ENCODE results near the gene IL1RAPL1. TPM values are rescaled to one million over a fixed set of nuclear protein-coding genes. Genes with fewer than 3 reads are reported as not detected.

IL1RAPL1 gene
- total RNA-seq, 1 donor from 2014 or later = 2.7 TPM

GRCh38 chrX:29560065-29560464, 972.8 kb downstream of the IL1RAPL1 start:
- Mint-ChIP-seq H3K9me3 (peaks cover 27% of the 10 kb centered on the region), H3K27me3 (ENCODE audit: low read depth) (no peaks in the 10 kb centered on the region), H3K36me3 (ENCODE audit: low read depth) (peaks cover 20% of the 10 kb centered on the region), H3K4me1 (peaks cover 11% of the 10 kb centered on the region), H3K27ac (ENCODE audit: unreplicated experiment) (no peak overlapping the region), H3K4me3 (no peak overlapping the region)
- TF ChIP-seq CTCF (conservative IDR thresholded peaks at IDR 0.05) = no peak
- no peak for DNase-seq (ENCODE audit: low read depth, low spot score)

- Mint-ChIP-seq H3K4me1 (peaks cover 11% of the 10 kb centered on the region), H3K27ac (ENCODE audit: unreplicated experiment) (no peak overlapping the region), H3K27me3 (ENCODE audit: low read depth) (no peaks in the 10 kb centered on the region), H3K36me3 (ENCODE audit: low read depth) (peaks cover 20% of the 10 kb centered on the region), H3K4me3 (no peak overlapping the region), H3K9me3 (peaks cover 27% of the 10 kb centered on the region)
- no peak for DNase-seq (ENCODE audit: low read depth, low spot score)
- no peak for TF ChIP-seq CTCF (conservative IDR thresholded peaks at IDR 0.05)
Measured at GRCh38 chrX:29561417-29561816, 974.2 kb downstream of the IL1RAPL1 start.

GRCh38 chrX:29580560-29580959, 993.3 kb downstream of the IL1RAPL1 start:
- Mint-ChIP-seq H3K27me3 (ENCODE audit: low read depth) (no peaks in the 10 kb centered on the region), H3K27ac (ENCODE audit: unreplicated experiment) (no peak overlapping the region), H3K4me1 (no peaks in the 10 kb centered on the region), H3K9me3 (peaks cover 9% of the 10 kb centered on the region), H3K36me3 (ENCODE audit: low read depth) (no peaks in the 10 kb centered on the region), H3K4me3 (no peak overlapping the region)
- no peak for DNase-seq (ENCODE audit: low read depth, low spot score)
- TF ChIP-seq CTCF (conservative IDR thresholded peaks at IDR 0.05) = no peak

- peaks cover 9% of the 10 kb centered on the region for H3K9me3 Mint-ChIP-seq
- no peaks in the 10 kb centered on the region for H3K4me1 Mint-ChIP-seq
- no peak overlapping the region for H3K4me3 Mint-ChIP-seq
- H3K27me3 Mint-ChIP-seq (ENCODE audit: low read depth) = no peaks in the 10 kb centered on the region
- H3K36me3 Mint-ChIP-seq (ENCODE audit: low read depth) = no peaks in the 10 kb centered on the region
- DNase-seq (ENCODE audit: low read depth, low spot score) = no peak
- no peak for TF ChIP-seq CTCF (conservative IDR thresholded peaks at IDR 0.05)
- H3K27ac Mint-ChIP-seq (ENCODE audit: unreplicated experiment) = no peak overlapping the region
Measured at GRCh38 chrX:29581223-29581622, 994.0 kb downstream of the IL1RAPL1 start.

GRCh38 chrX:29587107-29587506, 999.9 kb downstream of the IL1RAPL1 start:
- no peak for TF ChIP-seq CTCF (conservative IDR thresholded peaks at IDR 0.05)
- no peaks in the 10 kb centered on the region for H3K4me1 Mint-ChIP-seq
- no peak overlapping the region for H3K4me3 Mint-ChIP-seq
- no peak for DNase-seq (ENCODE audit: low read depth, low spot score)
- H3K36me3 Mint-ChIP-seq (ENCODE audit: low read depth) = no peaks in the 10 kb centered on the region
- no peaks in the 10 kb centered on the region for H3K27me3 Mint-ChIP-seq (ENCODE audit: low read depth)
- H3K9me3 Mint-ChIP-seq = peaks cover 6% of the 10 kb centered on the region
- no peak overlapping the region for H3K27ac Mint-ChIP-seq (ENCODE audit: unreplicated experiment)

GRCh38 chrX:29590921-29591320, 1003.7 kb downstream of the IL1RAPL1 start:
- Mint-ChIP-seq H3K9me3 (peaks cover 5% of the 10 kb centered on the region), H3K27me3 (ENCODE audit: low read depth) (no peaks in the 10 kb centered on the region)

More at GRCh38 chrX:29590921-29591320, 1003.7 kb downstream of the IL1RAPL1 start:
- no peaks in the 10 kb centered on the region for H3K4me1 Mint-ChIP-seq
- no peak for DNase-seq (ENCODE audit: low read depth, low spot score)
- H3K27ac Mint-ChIP-seq (ENCODE audit: unreplicated experiment) = no peak overlapping the region
- H3K4me3 Mint-ChIP-seq = no peak overlapping the region
- no peak for TF ChIP-seq CTCF (conservative IDR thresholded peaks at IDR 0.05)
- no peaks in the 10 kb centered on the region for H3K36me3 Mint-ChIP-seq (ENCODE audit: low read depth)
